GM23338 (cell line): ENCODE results near the gene CRYZ.

Source experiments
- CREB1 ChIP-seq: fragments of 250-450 bp; sonication (Bioruptor Pico); IDR thresholded peaks from 2 replicates; pipeline ENCODE4 v1.5.0; 2020; ENCODE audit warnings: low read depth, mild to moderate bottlenecking, moderate library complexity
- CTCF ChIP-seq, 2 experiments: fragments of 200-600 bp in 1 of 2; sonication (generic) in 1 of 2; conservative IDR thresholded peaks; 2 replicates each; pipeline versions ENCODE4 v1.5.1 to v1.6.1; 2016 to 2017; ENCODE audit warnings: antibody characterized with exemption in 2 of 2, low read depth in 2 of 2, mild to moderate bottlenecking in 2 of 2, moderate library complexity in 1 of 2
- ETS1 ChIP-seq: IDR thresholded peaks from 2 replicates; pipeline ENCODE4 v1.6.1; 2016; ENCODE audit warnings: antibody characterized with exemption
- EZH2 ChIP-seq: fragments of 200-600 bp; sonication (generic); IDR thresholded peaks from one replicate; pipeline ENCODE4 v1.8.0; 2017; ENCODE audit warnings: antibody characterized with exemption, mild to moderate bottlenecking, low read depth; ENCODE audit not compliant: unreplicated experiment
- EZH2phosphoT487 ChIP-seq: fragments of 200-600 bp; sonication (generic); IDR thresholded peaks from one replicate; pipeline ENCODE4 v1.8.1; 2018; ENCODE audit warnings: antibody characterized with exemption; ENCODE audit not compliant: unreplicated experiment
- JUNB ChIP-seq: IDR thresholded peaks from one replicate; pipeline ENCODE4 v1.6.1; 2016; ENCODE audit warnings: antibody characterized with exemption; ENCODE audit not compliant: unreplicated experiment
- NANOG ChIP-seq: IDR thresholded peaks from 2 replicates; pipeline ENCODE4 v1.6.1; 2016; ENCODE audit warnings: antibody characterized with exemption, borderline replicate concordance
- POLR2AphosphoS5 ChIP-seq: IDR thresholded peaks from 2 replicates; pipeline ENCODE4 v1.6.1; 2016; ENCODE audit warnings: antibody characterized with exemption, low read depth
- REST ChIP-seq: IDR thresholded peaks from one replicate; pipeline ENCODE4 v1.6.1; 2018; ENCODE audit warnings: antibody characterized with exemption; ENCODE audit not compliant: unreplicated experiment
- STAT1 ChIP-seq: IDR thresholded peaks from one replicate; pipeline ENCODE4 v1.6.1; 2016; ENCODE audit warnings: antibody characterized with exemption; ENCODE audit not compliant: unreplicated experiment
- ZNF114 ChIP-seq: fragments of 250-450 bp; sonication (Bioruptor Pico); IDR thresholded peaks from 2 replicates; pipeline ENCODE4 v1.5.0; 2020; ENCODE audit warnings: mild to moderate bottlenecking, moderate library complexity
- ZNF331 ChIP-seq: fragments of 250-450 bp; sonication (Bioruptor Pico); IDR thresholded peaks from 2 replicates; pipeline ENCODE4 v1.5.0; 2020; ENCODE audit warnings: low read depth, mild to moderate bottlenecking, moderate library complexity
- ZNF462 ChIP-seq: fragments of 250-450 bp; sonication (Bioruptor Pico); IDR thresholded peaks from 2 replicates; pipeline ENCODE4 v1.5.0; 2020; ENCODE audit warnings: mild to moderate bottlenecking, moderate library complexity

GRCh38 chr1:74767490-74767889 lies 34.6 kb upstream of the CRYZ start:
- peak; percentile 70 to 78 for TF ChIP-seq CTCF (conservative IDR thresholded peaks at IDR 0.05; ENCODE audit: low read depth in 2 of 2)
- no peak for TF ChIP-seq EZH2
- TF ChIP-seq POLR2AphosphoS5 = no peak
- TF ChIP-seq JUNB = no peak
- no peak for TF ChIP-seq CREB1 (CRISPR knock-in tag)
- TF ChIP-seq REST = no peak
- TF ChIP-seq EZH2phosphoT487 = no peak
- TF ChIP-seq ZNF462 (CRISPR knock-in tag) = no peak
- no peak for TF ChIP-seq ETS1
- no peak for TF ChIP-seq ZNF114
- no peak for TF ChIP-seq STAT1
- TF ChIP-seq NANOG = no peak
- TF ChIP-seq ZNF331 (CRISPR knock-in tag) = no peak
